ENCODE results near the gene KCTD11.
A peak's percentile ranks its signal among the peaks of the same experiment; 100 is the strongest.
"Not testable (repeated sequence)": the region's sequence is repeated elsewhere in the genome, so short reads cannot be mapped to it uniquely, and the experiment has no call there.

The KCTD11 gene

DNA sequence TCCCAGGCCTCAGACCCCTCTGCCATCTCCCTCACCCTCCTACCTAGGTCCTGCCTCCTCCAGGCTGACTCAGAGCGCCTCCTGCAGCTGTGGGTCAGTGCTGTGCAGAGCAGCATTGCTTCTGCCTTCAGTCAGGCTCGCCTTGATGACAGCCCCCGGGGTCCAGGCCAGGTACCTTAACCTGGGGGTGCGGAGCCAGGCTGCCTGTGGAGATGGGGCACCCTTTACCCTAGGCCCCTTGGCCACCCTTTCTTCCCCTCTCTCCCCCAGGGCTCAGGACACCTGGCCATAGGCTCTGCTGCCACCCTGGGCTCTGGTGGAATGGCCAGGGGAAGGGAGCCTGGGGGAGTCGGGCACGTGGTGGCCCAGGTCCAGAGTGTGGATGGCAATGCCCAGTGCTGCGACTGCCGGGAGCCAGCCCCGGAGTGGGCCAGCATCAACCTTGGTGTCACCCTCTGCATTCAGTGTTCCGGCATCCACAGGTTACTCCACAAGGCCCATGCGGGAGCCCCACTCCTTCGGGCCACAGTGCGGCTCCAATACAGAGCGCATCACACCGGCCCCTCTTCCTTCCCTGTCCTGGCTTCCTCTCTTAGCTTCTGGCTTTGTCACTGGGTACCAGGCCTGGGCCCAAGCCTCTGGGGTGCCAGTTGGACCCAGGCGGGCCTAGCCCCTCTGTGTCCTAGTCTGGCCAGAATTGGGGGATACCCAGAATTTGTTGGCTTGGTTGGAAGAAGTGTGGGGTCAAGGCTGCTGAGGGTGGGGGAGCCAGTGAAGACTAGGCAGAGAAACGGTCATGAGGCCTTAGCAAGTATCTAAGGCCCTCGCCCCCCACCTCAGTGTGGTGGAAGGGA lies 5.0 kb upstream of the KCTD11 start:
- no peak for DNase-seq

DNA sequence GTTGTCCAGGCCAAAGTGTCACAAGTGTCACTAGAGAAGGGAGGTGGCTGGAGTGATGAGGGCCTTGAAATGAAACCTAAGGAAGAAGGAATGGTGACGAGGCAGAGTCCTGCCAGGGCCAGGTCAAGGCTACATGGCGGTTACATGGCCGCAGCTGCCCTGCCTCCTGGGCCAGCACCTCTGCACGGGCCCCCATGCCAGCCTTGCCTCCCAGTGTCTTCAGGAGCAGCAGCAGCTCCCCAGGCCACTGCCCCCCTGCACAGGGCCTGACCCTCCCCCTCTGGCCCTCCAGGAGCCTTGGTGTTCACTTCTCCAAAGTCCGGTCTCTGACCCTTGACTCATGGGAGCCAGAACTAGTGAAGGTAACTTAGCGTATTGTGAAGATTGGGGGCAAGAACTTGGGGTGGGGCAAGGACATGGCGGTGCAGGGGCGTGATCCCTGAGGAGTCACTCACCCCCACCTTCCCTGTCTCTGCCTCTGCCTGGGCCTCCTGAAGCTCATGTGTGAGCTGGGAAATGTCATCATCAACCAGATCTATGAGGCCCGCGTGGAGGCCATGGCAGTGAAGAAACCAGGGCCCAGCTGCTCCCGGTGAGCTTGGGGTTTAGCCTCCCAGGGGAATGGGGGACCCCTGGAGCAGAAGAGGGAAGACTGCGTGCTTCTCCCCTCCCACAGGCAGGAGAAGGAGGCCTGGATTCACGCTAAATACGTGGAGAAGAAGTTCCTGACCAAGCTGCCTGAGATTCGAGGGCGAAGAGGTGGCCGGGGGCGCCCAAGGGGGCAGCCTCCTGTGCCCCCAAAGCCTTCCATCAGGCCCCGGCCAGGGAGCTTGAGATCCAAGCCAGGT lies 4.1 kb upstream of the KCTD11 start:
- no peak for DNase-seq

DNA sequence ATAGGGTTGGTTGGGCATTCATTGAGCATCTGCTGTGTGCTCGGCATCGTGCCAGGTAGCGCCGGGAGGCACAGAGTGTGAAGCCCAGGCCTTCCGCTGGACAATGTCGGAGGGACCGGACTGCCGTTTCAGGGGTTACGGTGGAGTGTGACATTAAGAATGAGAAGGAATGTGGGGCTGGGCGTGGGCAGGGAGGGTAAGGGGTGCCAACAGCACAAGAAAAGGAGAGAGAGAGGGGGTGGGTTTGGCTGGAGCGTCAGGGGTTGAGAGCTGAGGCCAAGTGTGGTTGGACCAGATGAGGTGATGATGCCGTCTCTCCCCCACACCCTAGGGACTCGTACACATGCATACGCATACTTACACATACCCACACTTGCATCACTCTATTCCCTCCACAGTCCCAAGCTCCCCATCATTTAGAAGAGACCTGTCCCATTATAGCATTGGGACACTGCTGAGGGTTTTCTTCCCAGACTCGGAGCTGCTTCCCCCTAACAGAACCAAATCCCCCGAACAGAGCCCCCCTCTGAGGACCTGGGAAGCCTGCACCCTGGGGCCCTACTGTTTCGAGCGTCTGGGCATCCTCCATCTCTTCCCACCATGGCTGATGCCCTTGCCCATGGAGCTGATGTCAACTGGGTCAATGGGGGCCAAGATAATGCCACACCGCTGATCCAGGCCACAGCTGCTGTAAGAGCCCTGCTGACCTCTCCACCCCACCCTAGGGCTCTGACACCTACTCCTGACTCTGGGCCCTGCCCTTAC lies 3.3 kb upstream of the KCTD11 start:
- DNase-seq = no peak

DNA sequence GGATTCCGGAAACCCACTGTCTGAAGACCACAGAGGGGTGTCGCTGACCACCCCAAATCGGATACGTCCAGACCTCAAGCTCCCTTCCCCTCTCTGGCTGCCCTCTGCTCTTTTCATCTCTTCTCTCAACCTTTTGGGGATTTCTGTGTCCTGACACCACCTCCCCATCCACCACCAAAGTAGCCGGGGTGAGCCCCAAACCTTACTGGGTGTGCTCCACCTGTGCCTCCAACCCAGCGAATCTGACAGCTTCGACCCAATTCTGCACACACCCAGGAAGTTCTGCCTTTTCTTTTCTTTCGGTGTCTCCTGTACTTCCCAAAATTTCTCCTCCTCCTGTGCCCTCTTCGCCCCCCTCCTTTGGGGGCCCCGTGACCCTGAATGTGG lies 534 bp downstream of the KCTD11 start:
- DNase-seq = no peak

DNA sequence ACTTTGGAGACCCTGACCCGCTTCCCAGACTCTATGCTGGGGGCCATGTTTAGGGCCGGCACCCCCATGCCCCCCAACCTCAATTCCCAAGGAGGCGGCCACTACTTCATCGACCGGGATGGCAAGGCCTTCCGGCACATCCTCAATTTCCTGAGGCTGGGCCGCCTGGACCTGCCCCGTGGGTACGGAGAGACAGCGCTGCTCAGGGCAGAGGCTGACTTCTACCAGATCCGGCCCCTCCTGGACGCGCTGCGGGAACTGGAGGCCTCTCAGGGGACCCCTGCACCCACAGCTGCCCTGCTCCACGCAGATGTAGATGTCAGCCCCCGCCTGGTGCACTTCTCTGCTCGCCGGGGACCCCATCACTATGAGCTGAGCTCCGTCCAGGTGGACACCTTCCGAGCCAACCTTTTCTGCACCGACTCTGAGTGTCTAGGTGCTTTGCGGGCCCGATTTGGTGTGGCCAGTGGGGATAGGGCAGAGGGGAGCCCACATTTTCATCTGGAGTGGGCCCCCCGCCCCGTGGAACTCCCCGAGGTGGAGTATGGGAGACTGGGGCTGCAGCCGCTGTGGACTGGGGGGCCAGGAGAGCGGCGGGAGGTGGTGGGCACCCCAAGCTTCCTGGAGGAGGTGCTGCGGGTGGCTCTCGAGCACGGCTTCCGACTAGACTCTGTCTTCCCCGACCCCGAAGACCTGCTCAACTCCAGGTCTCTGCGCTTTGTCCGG lies 1.1 kb downstream of the KCTD11 start:
- DNase-seq = no peak

DNA sequence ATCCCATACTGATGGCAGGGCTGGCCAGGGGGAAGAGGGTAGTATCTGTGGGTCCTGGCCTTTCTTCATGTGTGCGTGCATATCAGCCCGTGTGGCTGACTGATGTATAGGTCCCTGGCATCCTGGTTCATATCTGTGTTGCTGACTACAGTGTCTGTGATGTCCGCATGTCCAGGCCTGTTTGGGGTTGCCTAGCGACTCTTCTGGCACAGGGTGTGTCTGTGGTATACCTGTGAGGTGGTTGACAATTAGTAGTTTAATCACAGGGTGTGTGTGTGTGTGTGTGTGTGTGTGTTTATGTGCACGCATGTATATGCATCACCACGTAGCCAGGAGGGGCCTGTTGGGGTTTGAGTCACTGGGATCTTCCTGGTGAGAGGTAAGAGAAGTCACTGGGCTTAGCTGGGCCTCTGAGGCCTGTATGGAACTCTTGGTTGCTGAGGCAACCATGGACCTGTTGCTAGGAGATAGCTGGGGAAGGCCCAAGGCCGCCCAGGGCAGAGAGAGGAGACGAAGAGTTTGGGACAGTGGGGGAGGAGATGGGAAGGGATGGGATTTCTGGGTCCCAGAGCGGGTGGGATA lies 2.4 kb downstream of the KCTD11 start:
- DNase-seq = no peak

DNA sequence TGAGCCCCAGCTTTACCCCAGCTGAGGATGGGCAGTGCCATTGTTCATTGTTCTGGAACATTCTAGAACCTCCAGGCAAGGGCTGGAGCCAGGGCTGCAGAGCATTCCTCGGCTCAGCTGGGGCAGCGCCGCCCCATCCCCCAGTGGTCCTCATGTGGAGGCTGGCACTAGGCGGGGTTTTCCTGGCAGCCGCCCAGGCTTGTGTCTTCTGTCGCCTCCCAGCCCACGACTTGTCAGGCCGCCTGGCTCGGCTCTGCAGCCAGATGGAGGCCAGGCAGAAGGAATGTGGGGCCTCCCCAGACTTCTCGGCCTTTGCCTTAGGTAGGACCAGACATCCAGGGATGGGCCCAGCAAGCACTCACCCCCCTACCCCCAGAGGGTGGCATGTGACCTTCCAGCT lies 3.1 kb downstream of the KCTD11 start, which contains the start of gene TMEM95:
TMEM95 (plus strand) TSS at position 104 of the 400 bp plus-strand sequence; CDS start at position 153, 49 bp downstream.
- DNase-seq = no peak

DNA sequence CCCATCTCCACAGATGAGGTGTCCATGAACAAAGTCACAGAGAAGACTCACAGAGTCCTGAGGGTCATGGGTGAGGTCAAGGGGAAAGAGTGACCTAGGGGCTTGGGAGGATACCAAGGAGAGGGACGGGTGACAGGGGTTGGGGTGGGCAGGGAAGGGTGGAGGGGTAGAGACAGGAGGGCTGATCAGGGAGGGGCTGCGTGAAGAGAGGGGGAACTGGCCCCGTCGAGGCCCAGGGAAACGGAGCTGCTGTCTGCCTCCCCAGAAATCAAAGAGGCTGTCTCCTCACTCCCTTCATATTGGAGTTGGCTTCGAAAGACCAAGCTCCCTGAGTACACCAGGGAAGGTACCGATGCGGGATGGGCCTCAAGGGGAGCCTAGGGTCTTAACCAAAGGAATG lies 3.6 kb downstream of the KCTD11 start:
- DNase-seq = no peak

DNA sequence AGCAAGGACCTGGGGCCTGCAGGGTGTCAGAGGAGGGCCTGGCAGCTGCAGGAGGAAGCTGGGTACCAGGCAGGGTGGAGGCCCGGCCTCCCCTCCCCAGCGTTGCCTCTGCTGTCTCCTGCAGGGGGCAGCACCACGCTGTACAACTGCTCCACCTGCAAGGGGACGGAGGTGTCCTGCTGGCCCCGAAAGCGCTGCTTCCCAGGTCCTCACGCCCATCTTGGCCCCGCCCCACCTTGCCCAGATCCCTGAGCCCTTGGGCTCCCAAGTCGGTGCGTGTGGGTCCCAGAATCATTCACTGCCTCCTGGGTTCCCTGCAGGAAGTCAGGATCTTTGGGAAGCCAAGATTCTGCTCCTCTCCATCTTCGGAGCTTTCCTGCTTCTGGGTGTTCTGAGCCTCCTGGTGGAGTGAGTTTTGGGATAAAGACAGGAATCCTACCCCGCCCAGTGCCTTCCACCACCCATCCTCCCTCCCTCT lies 4.1 kb downstream of the KCTD11 start:
- peak; percentile 84 for DNase-seq

DNA sequence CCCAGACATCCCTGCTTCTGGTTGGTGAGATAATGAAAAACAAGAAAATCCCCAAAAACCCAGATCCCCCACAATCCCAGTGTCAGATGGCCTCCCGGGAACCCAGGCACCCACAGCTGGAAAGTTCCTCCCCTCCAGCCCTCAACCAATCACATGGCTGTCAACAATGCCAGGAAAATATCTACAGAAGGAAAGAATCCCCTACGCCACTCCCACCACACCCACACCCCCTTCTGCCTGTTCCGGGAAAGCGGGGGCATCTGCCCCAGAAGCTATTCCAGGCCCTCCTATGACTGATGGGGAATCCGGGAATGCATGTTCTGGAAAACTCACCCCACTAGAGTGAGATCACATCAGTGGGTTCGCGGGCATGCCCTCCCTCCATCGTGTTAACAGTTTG lies 4.8 kb downstream of the KCTD11 start:
- DNase-seq = no peak

DNA sequence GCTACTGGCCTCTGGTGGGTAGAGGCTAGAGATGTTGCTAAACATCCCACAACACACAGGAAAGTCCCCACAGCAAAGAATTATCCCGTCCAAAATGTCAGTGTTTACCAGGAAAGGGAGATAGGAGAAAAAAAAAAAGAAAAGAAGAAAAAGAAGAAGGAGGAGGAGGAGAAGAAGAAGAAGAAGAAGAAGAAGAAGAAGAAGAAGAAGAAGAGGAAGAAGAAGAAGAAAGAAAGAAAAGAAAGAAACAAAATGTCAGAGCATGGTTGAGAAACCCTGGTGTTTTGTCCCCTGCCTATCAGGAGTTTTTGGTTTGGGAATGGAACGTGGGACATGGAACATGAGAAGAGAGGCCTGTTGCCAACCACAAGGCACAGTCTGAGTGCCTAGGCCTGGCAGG lies 5.4 kb downstream of the KCTD11 start:
- DNase-seq = no peak

DNA sequence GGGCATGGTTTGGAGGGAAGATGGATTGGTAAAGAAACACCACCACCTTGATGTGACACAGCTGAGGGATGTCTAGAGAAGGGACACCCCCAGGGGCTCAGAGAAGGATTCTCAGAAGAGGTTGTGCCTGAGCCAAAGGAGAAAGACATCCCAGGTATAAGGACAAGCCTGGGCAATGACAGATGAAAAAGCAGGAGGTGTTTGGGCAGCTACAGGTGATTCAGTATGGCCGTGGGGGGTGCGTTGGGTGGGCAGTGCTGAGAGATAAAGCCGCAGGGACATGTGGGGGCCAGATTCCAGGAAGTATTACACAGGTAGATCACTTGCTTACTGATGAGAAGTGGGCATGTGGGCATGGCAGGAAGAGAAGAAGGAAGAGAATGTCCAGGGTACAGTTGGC lies 9.9 kb downstream of the KCTD11 start:
- no peak for DNase-seq

DNA sequence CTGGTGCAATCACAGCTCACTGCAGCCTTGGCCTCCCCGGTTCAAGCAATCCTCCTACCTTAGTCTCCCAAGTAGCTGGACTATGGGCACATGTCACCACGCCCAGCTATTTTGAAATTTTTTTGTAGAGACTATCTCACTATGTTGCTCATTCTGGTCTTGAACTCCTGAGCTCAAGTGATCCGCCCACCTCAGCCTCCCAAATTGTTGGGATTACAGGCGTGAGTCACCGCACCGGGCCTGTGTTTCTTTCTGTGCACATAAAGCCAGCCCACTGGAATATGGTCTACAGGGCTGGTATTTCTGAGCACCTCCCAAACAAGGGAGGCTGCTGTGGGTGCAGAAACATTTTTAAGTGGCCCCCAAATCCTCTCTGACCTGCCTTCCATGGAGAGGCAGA lies 11.3 kb downstream of the KCTD11 start:
- DNase-seq = no peak

DNA sequence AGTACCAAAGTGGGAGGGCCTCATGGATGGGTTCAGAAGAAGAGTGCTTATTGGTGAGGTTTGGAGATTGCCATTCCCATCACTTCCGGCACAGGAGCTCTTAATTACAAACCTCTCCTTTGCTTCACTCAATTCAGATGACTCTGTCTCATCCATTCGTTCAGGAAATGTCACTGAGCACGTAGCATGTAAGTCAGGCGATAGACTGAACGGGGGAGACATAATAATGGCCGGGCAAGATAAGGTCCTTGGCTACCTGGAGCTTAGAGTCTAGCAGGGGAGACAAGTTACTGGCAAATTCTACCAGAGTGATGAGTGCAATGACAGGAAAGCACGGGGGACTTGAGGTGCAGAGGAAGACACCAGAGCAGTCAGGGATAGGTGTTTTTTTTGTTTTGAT lies 14.0 kb downstream of the KCTD11 start:
- not testable (repeated sequence) for DNase-seq

DNA sequence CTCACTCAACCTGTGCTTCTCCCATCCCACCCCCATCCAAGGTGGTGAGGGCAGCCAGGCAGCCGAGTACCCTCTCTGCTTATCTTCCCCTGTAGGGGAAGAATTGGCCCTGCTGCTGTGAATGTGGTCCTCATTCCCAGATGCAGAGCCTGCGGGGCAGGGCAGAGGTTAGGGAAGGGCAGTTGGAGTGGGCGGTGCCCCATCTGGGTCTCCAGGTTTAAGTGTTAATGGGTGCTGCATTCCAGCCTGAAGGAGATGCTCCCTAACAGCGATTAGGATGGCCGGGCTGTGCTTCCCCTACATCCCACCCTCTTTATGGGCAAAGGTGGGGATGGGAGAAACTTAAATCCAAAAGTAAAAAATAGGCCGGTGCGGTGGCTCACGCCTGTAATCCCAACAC lies 15.1 kb downstream of the KCTD11 start:
- no peak for DNase-seq

DNA sequence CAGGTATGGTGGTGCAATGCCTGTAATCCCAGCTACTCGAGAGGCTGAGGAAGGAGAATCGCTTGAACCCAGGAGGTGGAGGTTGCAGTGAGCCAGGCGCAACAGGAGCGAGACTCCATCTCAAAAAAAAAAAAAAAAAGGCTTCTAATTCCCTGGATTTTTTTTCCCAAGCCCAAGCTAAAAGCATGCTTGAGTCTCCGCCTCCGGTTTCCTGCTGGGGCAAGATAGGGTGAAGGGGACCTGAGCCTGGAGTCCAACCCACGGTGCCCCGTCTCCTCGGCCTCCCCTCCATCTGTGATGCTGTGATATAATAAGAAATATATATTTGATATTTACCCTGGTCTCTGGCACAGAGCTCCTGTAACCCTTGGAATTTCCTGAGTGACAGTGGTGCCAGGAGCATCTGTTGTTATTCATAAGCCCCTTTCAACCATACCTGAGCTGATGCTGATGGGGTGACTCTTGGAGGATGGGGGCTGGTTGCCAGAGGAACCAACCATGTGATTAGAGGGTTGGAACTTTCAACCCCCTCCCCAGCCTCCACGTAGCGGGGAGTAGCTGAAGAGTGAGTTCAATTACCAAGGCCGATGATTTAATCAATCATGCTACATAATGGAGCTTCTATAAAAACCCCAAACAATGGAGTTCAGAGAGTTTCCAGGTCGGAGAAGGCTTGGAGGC lies 16.1 kb downstream of the KCTD11 start:
- no peak for DNase-seq

DNA sequence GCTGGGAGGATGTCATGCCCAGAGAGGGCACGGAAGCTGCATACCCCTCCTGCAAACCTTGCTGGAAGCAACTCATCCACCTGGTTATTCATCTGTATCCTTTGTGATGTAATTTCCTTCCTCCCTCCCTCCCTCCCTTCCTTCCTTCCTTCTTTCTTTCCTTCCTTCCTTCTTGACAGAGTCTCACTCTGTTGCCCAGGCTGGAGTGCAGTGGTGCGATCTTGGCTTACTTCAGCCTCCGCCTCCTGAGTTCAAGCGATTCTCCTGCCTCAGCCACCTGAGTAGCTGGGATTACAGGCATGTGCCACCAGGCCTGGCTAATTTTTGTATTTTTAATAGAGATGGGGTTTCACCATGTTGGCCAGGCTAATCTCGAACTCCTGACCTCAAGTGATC lies 16.6 kb downstream of the KCTD11 start:
- DNase-seq = not testable (repeated sequence)

DNA sequence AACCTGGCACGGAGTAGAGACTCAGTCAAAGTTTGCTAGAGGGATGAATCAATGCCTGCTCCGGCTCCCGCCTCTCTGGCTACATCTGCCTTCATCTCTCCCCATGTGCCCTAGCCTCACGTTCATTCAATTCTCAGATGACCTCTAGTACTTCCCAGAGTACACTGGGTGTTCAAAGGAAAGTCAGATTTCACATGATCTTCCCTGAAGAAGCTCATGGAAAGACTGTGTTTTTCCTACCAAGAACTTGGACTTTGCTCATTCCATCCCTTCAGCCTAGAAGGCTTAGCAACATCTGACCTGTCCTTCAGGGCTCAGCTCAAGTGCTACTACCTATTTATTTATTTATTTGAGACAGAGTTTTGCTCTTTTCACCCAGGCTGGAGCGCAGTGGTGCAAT lies 17.9 kb downstream of the KCTD11 start:
- DNase-seq = no peak

DNA sequence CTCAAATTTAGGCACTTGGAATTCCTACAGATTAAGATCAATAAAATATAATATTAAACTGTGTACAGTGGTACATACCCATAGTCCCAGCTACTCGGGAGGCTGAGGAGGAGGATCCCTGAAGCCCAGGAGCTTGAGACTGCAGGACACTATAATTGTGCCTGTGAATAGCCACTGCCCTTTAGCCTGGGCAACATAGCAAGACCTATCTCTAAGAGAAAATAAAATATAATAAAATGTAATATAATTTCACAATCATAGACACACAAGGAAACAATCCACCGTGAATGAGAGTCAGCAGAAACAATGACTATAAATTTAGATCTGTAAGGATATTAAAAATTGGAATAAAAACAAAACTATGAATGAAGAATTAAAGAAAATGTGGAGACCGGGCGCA lies 18.9 kb downstream of the KCTD11 start:
- DNase-seq = no peak

DNA sequence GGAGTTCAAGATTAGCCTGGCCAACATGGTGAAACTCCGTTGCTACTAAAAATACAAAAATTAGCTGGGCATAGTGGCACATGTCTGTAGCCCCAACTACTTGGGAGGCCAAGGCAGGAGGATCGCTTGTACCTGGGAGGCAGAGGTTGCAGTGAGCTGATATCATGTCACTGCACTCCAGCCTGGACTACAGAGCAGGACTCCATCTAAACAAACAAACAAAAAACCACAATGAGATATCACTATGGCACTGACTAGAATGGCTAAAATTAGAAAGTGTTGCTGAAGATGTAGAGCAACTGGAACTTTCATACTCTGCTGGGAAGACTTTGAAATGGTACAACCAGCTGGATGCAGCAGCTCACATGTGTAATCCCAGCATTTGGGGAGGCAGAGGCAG lies 22.4 kb downstream of the KCTD11 start:
- no peak for DNase-seq

DNA sequence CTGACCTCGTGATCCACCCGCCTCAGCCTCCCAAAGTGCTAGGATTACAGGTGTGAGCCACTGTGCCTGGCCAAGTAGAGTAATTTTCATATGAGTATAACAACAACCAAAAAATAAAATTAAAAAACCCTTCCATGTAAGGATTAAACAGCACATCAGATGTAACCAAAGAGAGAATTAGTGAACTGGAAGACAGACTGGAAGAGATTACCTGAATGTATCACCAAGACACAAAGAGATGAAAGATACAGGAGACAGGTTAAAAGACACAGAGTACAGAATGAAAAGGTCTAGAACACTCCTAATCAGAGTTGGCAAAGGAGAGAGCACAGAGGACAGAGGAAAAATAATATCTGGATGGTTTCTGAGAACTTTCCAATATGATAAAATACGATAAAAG lies 27.2 kb downstream of the KCTD11 start:
- no peak for DNase-seq

DNA sequence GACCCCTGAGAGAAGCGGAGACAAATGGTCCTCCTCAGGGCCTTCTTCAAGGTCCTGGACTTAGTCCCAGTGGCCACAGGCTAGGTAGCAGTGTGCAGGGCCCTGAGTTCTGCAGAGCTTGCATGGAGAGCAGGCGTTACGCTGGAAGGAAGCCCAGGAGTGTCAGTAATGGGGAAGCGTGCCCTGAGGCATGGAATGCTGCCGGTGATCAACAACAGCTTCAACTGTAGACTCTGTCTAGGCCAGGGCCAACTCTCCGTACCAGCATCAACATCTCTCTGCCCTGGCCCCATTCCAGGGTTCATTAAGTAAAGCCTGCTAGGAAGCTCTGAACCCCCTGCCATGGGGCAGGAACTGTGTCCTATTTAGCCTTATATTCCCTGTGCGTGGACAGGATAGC lies 28.4 kb downstream of the KCTD11 start:
- DNase-seq = no peak

Measured in activated CD4-positive, alpha-beta T cell treated with anti-CD3 and anti-CD28 coated beads, Interleukin-2, amount 50 U/mL, for 1 hour (primary cell).